GM21576 (cell line): ENCODE measurements around the gene ULK2.
"Not testable (repeated sequence)": the region's sequence is repeated elsewhere in the genome, so short reads cannot be mapped to it uniquely, and the experiment has no call there.

ENCODE experiments used
- ATAC-seq: cut with Tn5 transposase; IDR thresholded peaks from one replicate; pipeline ENCODE4 v1.9.1; 2021; ENCODE audit warnings: mild to moderate bottlenecking, moderate library complexity; ENCODE audit not compliant: unreplicated experiment

Gene ULK2

GRCh38 chr17:19867079-19867328 lies 732 bp downstream of the ULK2 start:
- ATAC-seq = peak; percentile 54

- ATAC-seq = no peak
Observed at GRCh38 chr17:19865021-19865420, 2.7 kb downstream of the ULK2 start.

GRCh38 chr17:19860647-19861177 lies 7.0 kb downstream of the ULK2 start:
- not testable (repeated sequence) for ATAC-seq

GRCh38 chr17:19857640-19858039 lies 10.1 kb downstream of the ULK2 start:
- no peak for ATAC-seq

- ATAC-seq = no peak
Observed at GRCh38 chr17:19833914-19834313, 33.8 kb downstream of the ULK2 start.

GRCh38 chr17:19830061-19830460 lies 37.7 kb downstream of the ULK2 start:
- no peak for ATAC-seq

- no peak for ATAC-seq
Observed at GRCh38 chr17:19812407-19812806, 55.3 kb downstream of the ULK2 start.

GRCh38 chr17:19805006-19805405 lies 62.7 kb downstream of the ULK2 start:
- no peak for ATAC-seq

GRCh38 chr17:19800571-19800970 lies 67.2 kb downstream of the ULK2 start:
- ATAC-seq = no peak

- ATAC-seq = no peak
Observed at GRCh38 chr17:19799796-19800195, 67.9 kb downstream of the ULK2 start.

GRCh38 chr17:19796457-19796856 lies 71.3 kb downstream of the ULK2 start:
- no peak for ATAC-seq

- ATAC-seq = no peak
Observed at GRCh38 chr17:19791918-19792550, 75.7 kb downstream of the ULK2 start.

GRCh38 chr17:19787733-19788357 lies 79.9 kb downstream of the ULK2 start:
- ATAC-seq = no peak

- ATAC-seq = no peak
Observed at GRCh38 chr17:19785854-19786253, 81.9 kb downstream of the ULK2 start.

- ATAC-seq = no peak
Observed at GRCh38 chr17:19781488-19782458, 86.0 kb downstream of the ULK2 start.

- ATAC-seq = no peak
Observed at GRCh38 chr17:19780846-19781245, 86.9 kb downstream of the ULK2 start.

- ATAC-seq = no peak
Observed at GRCh38 chr17:19773534-19773933, 94.2 kb downstream of the ULK2 start.

GRCh38 chr17:19771971-19772630 lies 95.6 kb downstream of the ULK2 start:
- no peak for ATAC-seq

- no peak for ATAC-seq
Observed at GRCh38 chr17:19770985-19771735, 96.6 kb downstream of the ULK2 start.

GRCh38 chr17:19769946-19770652 lies 97.6 kb downstream of the ULK2 start:
- ATAC-seq = no peak
